Liver (tissue), 9 donors: ENCODE results near the gene DAPK2. TPM values are rescaled to one million over a fixed set of nuclear protein-coding genes. Genes with fewer than 3 reads are reported as not detected.

Source experiments
- DNase-seq: peaks from one replicate; pipeline ENCODE4 v3.0.0-alpha.2; 2017; ENCODE audit warnings: low spot score
- H3K27ac ChIP-seq, 2 donors: one replicate each; pipeline ENCODE4 v1.7.0; 2013; ENCODE audit warnings: inconsistent platforms in 2 of 2, low read length in 2 of 2, control low read depth in 1 of 2, low read depth in 1 of 2, mild to moderate bottlenecking in 1 of 2
- H3K27me3 ChIP-seq, 4 donors: one replicate each; pipeline versions ENCODE4 v1.6.1 to v1.7.0; 2013; ENCODE audit warnings: low read length in 3 of 4, inconsistent platforms in 1 of 4, mild to moderate bottlenecking in 1 of 4, moderate library complexity in 1 of 4; ENCODE audit not compliant: control insufficient read depth in 4 of 4, insufficient read depth in 4 of 4
- H3K36me3 ChIP-seq, 4 donors: one replicate each; pipeline versions ENCODE4 v1.6.1 to v1.7.0; 2013; ENCODE audit warnings: low read length in 3 of 4, mild to moderate bottlenecking in 3 of 4, low read depth in 1 of 4, moderate library complexity in 1 of 4; ENCODE audit not compliant: control insufficient read depth in 4 of 4, insufficient read depth in 3 of 4
- H3K4me1 ChIP-seq, 4 donors: one replicate each; pipeline versions ENCODE4 v1.6.1 to v1.7.0; 2013; ENCODE audit warnings: low read length in 3 of 4, mild to moderate bottlenecking in 3 of 4, moderate library complexity in 1 of 4; ENCODE audit not compliant: control insufficient read depth in 4 of 4, insufficient read depth in 4 of 4
- H3K4me3 ChIP-seq, 3 donors: one replicate each; pipeline versions ENCODE4 v1.6.1 to v1.7.0; 2013; ENCODE audit warnings: low read length in 3 of 3, control low read depth in 1 of 3, low read depth in 1 of 3, mild to moderate bottlenecking in 1 of 3
- H3K9ac ChIP-seq, 2 donors: one replicate each; pipeline ENCODE4 v1.7.0; 2013; ENCODE audit warnings: low read length in 2 of 2, mild to moderate bottlenecking in 2 of 2, moderate library complexity in 2 of 2, control low read depth in 1 of 2, low read depth in 1 of 2
- H3K9me3 ChIP-seq, 4 donors: one replicate each; pipeline versions ENCODE4 v1.6.1 to v1.7.0; 2013; ENCODE audit warnings: low read length in 3 of 4; ENCODE audit not compliant: control insufficient read depth in 4 of 4
- EGR1 ChIP-seq, 2 donors: IDR thresholded peaks; 2 replicates each; pipeline ENCODE4 v1.6.1; 2016 to 2018; ENCODE audit warnings: antibody characterized with exemption in 2 of 2, low read depth in 2 of 2
- FOXA1 ChIP-seq: IDR thresholded peaks from 2 replicates; pipeline ENCODE4 v1.6.1; 2016; ENCODE audit warnings: antibody characterized with exemption
- GABPA ChIP-seq, 2 donors: IDR thresholded peaks in 1 of 2; conservative IDR thresholded peaks in 1 of 2; 2 replicates each; pipeline ENCODE4 v1.6.1; 2016; ENCODE audit warnings: antibody characterized with exemption in 2 of 2, mild to moderate bottlenecking in 1 of 2, moderate library complexity in 1 of 2
- HNF4A ChIP-seq, 2 donors: conservative IDR thresholded peaks; 2 replicates each; pipeline ENCODE4 v1.6.1; 2016; ENCODE audit warnings: antibody characterized with exemption in 2 of 2, mild to moderate bottlenecking in 2 of 2
- HNF4G ChIP-seq: IDR thresholded peaks from 2 replicates; pipeline ENCODE4 v1.6.1; 2016; ENCODE audit warnings: antibody characterized with exemption
- JUND ChIP-seq, 2 donors: IDR thresholded peaks; 2 replicates each; pipeline ENCODE4 v1.6.1; 2016; ENCODE audit warnings: antibody characterized with exemption in 2 of 2
- MAX ChIP-seq: IDR thresholded peaks from 2 replicates; pipeline ENCODE4 v1.6.1; 2016; ENCODE audit warnings: antibody characterized with exemption
- NR2F2 ChIP-seq: IDR thresholded peaks from 2 replicates; pipeline ENCODE4 v1.6.1; 2016; ENCODE audit warnings: antibody characterized with exemption
- RAD21 ChIP-seq, 2 donors: IDR thresholded peaks; 2 replicates each; pipeline ENCODE4 v1.6.1; 2016; ENCODE audit warnings: antibody characterized with exemption in 2 of 2, mild to moderate bottlenecking in 2 of 2
- REST ChIP-seq: IDR thresholded peaks from 2 replicates; pipeline ENCODE4 v1.6.1; 2016; ENCODE audit warnings: antibody characterized with exemption, mild to moderate bottlenecking
- RXRA ChIP-seq, 2 donors: IDR thresholded peaks; 2 replicates each; pipeline ENCODE4 v1.6.1; 2017 to 2018; ENCODE audit warnings: antibody characterized with exemption in 2 of 2, mild to moderate bottlenecking in 1 of 2
- SP1 ChIP-seq: IDR thresholded peaks from 2 replicates; pipeline ENCODE4 v1.6.1; 2018; ENCODE audit warnings: antibody characterized with exemption, mild to moderate bottlenecking
- TAF1 ChIP-seq: conservative IDR thresholded peaks from 2 replicates; pipeline ENCODE4 v1.6.1; 2016; ENCODE audit warnings: antibody characterized with exemption, mild to moderate bottlenecking
- YY1 ChIP-seq: IDR thresholded peaks from 2 replicates; pipeline ENCODE4 v1.6.1; 2016; ENCODE audit warnings: antibody characterized with exemption, mild to moderate bottlenecking
- WGBS: extraction: QIAGEN DNeasy Blood & Tissue Kit; methylation state at CpG from one replicate; pipeline ENCODE4 v1.1.7; 2013; 5-methylcytosine and 5-hydroxymethylcytosine counted together
- polyA plus RNA-seq, 2 donors: library from polyadenylated mRNA; stranded (reverse) in 1 of 2; unstranded in 1 of 2; fragments of 200-250 nt in 1 of 2; fragments of >200 nt in 1 of 2; fragmentation: Nextera tagmentation in 1 of 2; extraction: Ambion mirVana in 1 of 2; gene quantifications; one replicate each; pipeline versions ENCODE4 v1.2.1 to v1.2.3, GENCODE V29; 2013 to 2015
- total RNA-seq, 2 donors: library from RNA; depleted of rRNA; stranded (reverse); fragments of >200 nt; gene quantifications; one replicate each; pipeline ENCODE4 v1.2.3, GENCODE V29; 2014
- TF ChIP-seq, protein P1 (sequence below): IDR thresholded peaks from 2 replicates; pipeline ENCODE4 v1.6.1; 2016; ENCODE audit warnings: antibody characterized with exemption
- TF ChIP-seq, protein P2 (sequence below): fragments of 150-350 bp; IDR thresholded peaks from 2 replicates; pipeline ENCODE4 v1.5.1; 2017; ENCODE audit warnings: improper control_type of control experiment, low read depth, low read length; ENCODE audit not compliant: missing input control
- donor health status: healthy.
- donor health status: healthy.
- donor health status: healthy.
- donor health status: healthy.
- donor health status: healthy.

The DAPK2 gene
- total and polyA plus RNA-seq, 4 donors, result 1.0 to 3.6 (median 1.1) TPM

DNA sequence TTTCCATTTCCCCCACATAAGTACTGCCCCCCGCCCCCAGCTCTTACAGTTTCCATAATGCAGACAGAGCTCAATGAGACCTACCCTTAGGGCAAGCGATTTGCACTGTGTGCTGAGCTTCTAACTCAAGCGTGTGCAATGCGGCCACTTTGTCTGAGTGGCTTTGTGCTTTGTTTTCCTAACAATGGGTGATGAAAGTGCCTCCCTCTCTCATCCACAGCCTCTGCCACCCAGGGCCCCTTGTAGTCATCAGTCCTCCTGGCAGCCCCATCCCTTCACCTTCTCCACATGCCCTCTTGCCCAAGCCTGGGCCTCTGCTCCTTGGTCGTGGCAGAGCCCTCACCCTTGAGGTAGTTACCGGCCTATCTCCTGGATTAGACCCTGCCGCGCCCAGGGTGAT, 17.2 kb downstream of the DAPK2 start (continued):
- TF ChIP-seq FOXA1 (no peak), EGR1 (IDR thresholded peaks at IDR 0.05; ENCODE audit: low read depth in 2 of 2) (no peak), SP1 (no peak), RXRA (IDR thresholded peaks at IDR 0.05) (no peak), GABPA (IDR thresholded peaks at IDR 0.05 in 1 of 2, conservative IDR thresholded peaks at IDR 0.05 in 1 of 2) (no peak), TAF1 (no peak), JUND (IDR thresholded peaks at IDR 0.05) (no peak), NR2F2 (no peak), YY1 (no peak), MAX (no peak), HNF4G (no peak)
- TF ChIP-seq, protein P1, sequence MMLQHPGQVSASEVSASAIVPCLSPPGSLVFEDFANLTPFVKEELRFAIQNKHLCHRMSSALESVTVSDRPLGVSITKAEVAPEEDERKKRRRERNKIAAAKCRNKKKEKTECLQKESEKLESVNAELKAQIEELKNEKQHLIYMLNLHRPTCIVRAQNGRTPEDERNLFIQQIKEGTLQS, result no peak

DNA sequence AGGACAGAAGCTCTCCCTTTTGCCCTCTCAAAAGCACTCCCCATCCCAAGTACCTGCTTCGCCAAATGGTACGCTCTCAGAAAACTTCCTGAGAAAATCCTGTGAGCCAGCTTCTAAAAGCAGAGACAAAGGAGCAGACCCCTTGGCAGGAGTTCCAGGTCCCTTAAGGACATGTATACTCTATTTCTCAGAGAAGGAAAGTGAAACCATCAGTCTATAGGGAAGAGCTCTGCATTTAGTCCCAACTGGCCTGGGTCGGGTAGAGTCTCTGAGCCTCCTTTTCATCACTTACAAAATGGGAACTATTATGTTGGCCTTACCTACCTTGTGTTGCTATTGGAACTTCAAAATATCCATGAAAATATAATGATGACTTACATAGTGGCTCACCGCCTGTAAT, 19.7 kb downstream of the DAPK2 start:
- Histone ChIP-seq H3K27ac (no peak overlapping the region), H3K4me3 (no peak overlapping the region), H3K36me3 (no peaks in the 10 kb centered on the region), H3K27me3 (no peaks in the 10 kb centered on the region), H3K4me1 (peaks cover 0 to 9% (median 2%) of the 10 kb centered on the region in 4 donors), H3K9ac (no peak overlapping the region), H3K9me3 (no peaks in the 10 kb centered on the region)
- TF ChIP-seq NR2F2 (no peak), RAD21 (IDR thresholded peaks at IDR 0.05) (no peak), REST (no peak), SP1 (no peak), TAF1 (no peak), GABPA (IDR thresholded peaks at IDR 0.05 in 1 of 2, conservative IDR thresholded peaks at IDR 0.05 in 1 of 2) (no peak), JUND (IDR thresholded peaks at IDR 0.05) (no peak), FOXA1 (no peak), HNF4A (conservative IDR thresholded peaks at IDR 0.05) (no peak)
- TF ChIP-seq, protein P2, sequence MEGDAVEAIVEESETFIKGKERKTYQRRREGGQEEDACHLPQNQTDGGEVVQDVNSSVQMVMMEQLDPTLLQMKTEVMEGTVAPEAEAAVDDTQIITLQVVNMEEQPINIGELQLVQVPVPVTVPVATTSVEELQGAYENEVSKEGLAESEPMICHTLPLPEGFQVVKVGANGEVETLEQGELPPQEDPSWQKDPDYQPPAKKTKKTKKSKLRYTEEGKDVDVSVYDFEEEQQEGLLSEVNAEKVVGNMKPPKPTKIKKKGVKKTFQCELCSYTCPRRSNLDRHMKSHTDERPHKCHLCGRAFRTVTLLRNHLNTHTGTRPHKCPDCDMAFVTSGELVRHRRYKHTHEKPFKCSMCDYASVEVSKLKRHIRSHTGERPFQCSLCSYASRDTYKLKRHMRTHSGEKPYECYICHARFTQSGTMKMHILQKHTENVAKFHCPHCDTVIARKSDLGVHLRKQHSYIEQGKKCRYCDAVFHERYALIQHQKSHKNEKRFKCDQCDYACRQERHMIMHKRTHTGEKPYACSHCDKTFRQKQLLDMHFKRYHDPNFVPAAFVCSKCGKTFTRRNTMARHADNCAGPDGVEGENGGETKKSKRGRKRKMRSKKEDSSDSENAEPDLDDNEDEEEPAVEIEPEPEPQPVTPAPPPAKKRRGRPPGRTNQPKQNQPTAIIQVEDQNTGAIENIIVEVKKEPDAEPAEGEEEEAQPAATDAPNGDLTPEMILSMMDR, result no peak
- TF ChIP-seq, protein P1, result no peak
- DNase-seq, result no peak
- 89% methylated on average over 4 of the region's 4 CpGs for WGBS
